ENCODE results near the gene SMYD3.
"Not testable (repeated sequence)": the region's sequence is repeated elsewhere in the genome, so short reads cannot be mapped to it uniquely, and the experiment has no call there.

Gene SMYD3

DNA sequence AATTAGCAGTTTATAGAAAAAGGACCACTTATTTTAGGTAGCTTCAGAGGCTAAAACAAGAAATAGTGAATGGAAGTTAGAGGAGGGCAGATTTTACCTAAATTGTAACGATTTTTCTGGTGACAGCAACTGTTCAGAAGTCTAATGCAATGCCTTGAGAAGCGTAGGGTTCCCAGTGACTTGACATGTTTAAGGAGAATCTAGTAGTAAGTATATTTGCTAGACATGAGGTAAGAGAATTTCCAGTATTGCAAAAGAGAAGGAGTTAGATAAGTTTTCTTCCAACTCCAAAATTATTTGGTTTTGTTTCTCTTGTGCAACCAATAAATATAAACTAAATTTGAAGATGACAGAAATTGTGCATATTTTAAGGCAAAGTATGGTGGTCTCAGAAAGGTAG, 140.0 kb downstream of the SMYD3 start:
- TF ChIP-seq, protein P1, sequence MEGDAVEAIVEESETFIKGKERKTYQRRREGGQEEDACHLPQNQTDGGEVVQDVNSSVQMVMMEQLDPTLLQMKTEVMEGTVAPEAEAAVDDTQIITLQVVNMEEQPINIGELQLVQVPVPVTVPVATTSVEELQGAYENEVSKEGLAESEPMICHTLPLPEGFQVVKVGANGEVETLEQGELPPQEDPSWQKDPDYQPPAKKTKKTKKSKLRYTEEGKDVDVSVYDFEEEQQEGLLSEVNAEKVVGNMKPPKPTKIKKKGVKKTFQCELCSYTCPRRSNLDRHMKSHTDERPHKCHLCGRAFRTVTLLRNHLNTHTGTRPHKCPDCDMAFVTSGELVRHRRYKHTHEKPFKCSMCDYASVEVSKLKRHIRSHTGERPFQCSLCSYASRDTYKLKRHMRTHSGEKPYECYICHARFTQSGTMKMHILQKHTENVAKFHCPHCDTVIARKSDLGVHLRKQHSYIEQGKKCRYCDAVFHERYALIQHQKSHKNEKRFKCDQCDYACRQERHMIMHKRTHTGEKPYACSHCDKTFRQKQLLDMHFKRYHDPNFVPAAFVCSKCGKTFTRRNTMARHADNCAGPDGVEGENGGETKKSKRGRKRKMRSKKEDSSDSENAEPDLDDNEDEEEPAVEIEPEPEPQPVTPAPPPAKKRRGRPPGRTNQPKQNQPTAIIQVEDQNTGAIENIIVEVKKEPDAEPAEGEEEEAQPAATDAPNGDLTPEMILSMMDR (IDR thresholded peaks at IDR 0.05; ENCODE audit: low read depth, low read length, poor library complexity, severe bottlenecking): no peak
- no peak for TF ChIP-seq EZH2phosphoT487 (IDR thresholded peaks at IDR 0.05; ENCODE audit: borderline replicate concordance, low read length)
- H3K79me2 ChIP-seq (ENCODE audit: control insufficient read depth, low read length): no peaks in the 10 kb centered on the region
- no peaks in the 10 kb centered on the region for H3K9me2 ChIP-seq (replicated peaks; ENCODE audit: control insufficient read depth, low read length)
- no peaks in the 10 kb centered on the region for H3K36me3 ChIP-seq (ENCODE audit: control insufficient read depth, low read length)
- H3K4me2 ChIP-seq (ENCODE audit: low read length): no peak overlapping the region
- H4K20me1 ChIP-seq (ENCODE audit: control insufficient read depth, insufficient read depth, low read depth, low read length): no peaks in the 10 kb centered on the region
- no peaks in the 10 kb centered on the region for H3F3A ChIP-seq (ENCODE audit: control insufficient read depth, insufficient read depth)
- H3K27ac ChIP-seq (ENCODE audit: low read depth, low read length): no peak overlapping the region
- H3K4me3 ChIP-seq (ENCODE audit: low read length): no peak overlapping the region
- H3K4me1 ChIP-seq (ENCODE audit: control insufficient read depth, low read length): peaks cover 23% of the 10 kb centered on the region
- no peaks in the 10 kb centered on the region for H3K27me3 ChIP-seq (ENCODE audit: control insufficient read depth, low read length)
- no peaks in the 10 kb centered on the region for H3K9me3 ChIP-seq (ENCODE audit: control insufficient read depth, insufficient read depth, low read length)

DNA sequence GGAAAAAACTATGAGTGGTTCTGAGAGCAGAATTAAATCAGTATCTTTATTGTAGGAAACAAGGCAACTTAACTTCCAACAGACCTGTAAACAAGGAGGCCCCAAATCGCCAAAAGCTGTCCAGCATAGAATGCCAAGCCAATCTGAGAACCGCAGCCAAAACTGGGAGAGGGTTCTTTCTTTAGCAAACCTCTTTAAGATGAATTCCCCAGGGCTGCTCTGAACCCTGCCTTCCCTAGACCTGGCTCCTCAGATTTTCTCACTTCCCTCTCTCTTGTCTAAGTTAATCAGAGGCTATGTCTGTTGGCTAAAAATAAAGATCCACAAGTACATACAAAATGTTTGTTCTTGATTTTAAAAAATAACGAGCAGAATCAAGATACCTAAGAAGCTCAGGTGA, 141.4 kb downstream of the SMYD3 start:
- peak overlapping the region; percentile 5; the same call in 1 of the 2 replicates for H3K27ac ChIP-seq (ENCODE audit: low read depth, low read length)
- peaks cover 23% of the 10 kb centered on the region for H3K4me1 ChIP-seq (ENCODE audit: control insufficient read depth, low read length)
- H3K36me3 ChIP-seq (ENCODE audit: control insufficient read depth, low read length): no peaks in the 10 kb centered on the region
- no peaks in the 10 kb centered on the region for H3K79me2 ChIP-seq (ENCODE audit: control insufficient read depth, low read length)
- peak overlapping the region; percentile 29 for H3K4me3 ChIP-seq (ENCODE audit: low read length)
- peak overlapping the region; percentile 49 for H3K4me2 ChIP-seq (ENCODE audit: low read length)
- TF ChIP-seq EZH2phosphoT487 (IDR thresholded peaks at IDR 0.05; ENCODE audit: borderline replicate concordance, low read length): no peak
- TF ChIP-seq, protein P1 (IDR thresholded peaks at IDR 0.05; ENCODE audit: low read depth, low read length, poor library complexity, severe bottlenecking): no peak
- H3K9me3 ChIP-seq (ENCODE audit: control insufficient read depth, insufficient read depth, low read length): no peaks in the 10 kb centered on the region
- H3K9me2 ChIP-seq (replicated peaks; ENCODE audit: control insufficient read depth, low read length): no peaks in the 10 kb centered on the region
- no peaks in the 10 kb centered on the region for H3F3A ChIP-seq (ENCODE audit: control insufficient read depth, insufficient read depth)
- H3K27me3 ChIP-seq (ENCODE audit: control insufficient read depth, low read length): no peaks in the 10 kb centered on the region
- no peaks in the 10 kb centered on the region for H4K20me1 ChIP-seq (ENCODE audit: control insufficient read depth, insufficient read depth, low read depth, low read length)

GRCh38 chr1:246364415-246364941, 142.6 kb downstream of the SMYD3 start:
- H3F3A ChIP-seq (ENCODE audit: control insufficient read depth, insufficient read depth): no peaks in the 10 kb centered on the region
- no peak for TF ChIP-seq EZH2phosphoT487 (IDR thresholded peaks at IDR 0.05; ENCODE audit: borderline replicate concordance, low read length)
- TF ChIP-seq, protein P1 (IDR thresholded peaks at IDR 0.05; ENCODE audit: low read depth, low read length, poor library complexity, severe bottlenecking): no peak
- H3K9me2 ChIP-seq (replicated peaks; ENCODE audit: control insufficient read depth, low read length): no peaks in the 10 kb centered on the region
- H3K36me3 ChIP-seq (ENCODE audit: control insufficient read depth, low read length): no peaks in the 10 kb centered on the region
- no peak overlapping the region for H3K27ac ChIP-seq (ENCODE audit: low read depth, low read length)
- no peak overlapping the region for H3K4me3 ChIP-seq (ENCODE audit: low read length)
- no peaks in the 10 kb centered on the region for H3K27me3 ChIP-seq (ENCODE audit: control insufficient read depth, low read length)
- H4K20me1 ChIP-seq (ENCODE audit: control insufficient read depth, insufficient read depth, low read depth, low read length): no peaks in the 10 kb centered on the region
- H3K9me3 ChIP-seq (ENCODE audit: control insufficient read depth, insufficient read depth, low read length): no peaks in the 10 kb centered on the region
- H3K4me2 ChIP-seq (ENCODE audit: low read length): no peak overlapping the region
- peaks cover 4% of the 10 kb centered on the region; the same call in 1 of the 2 replicates for H3K79me2 ChIP-seq (ENCODE audit: control insufficient read depth, low read length)
- peaks cover 23% of the 10 kb centered on the region for H3K4me1 ChIP-seq (ENCODE audit: control insufficient read depth, low read length)

DNA sequence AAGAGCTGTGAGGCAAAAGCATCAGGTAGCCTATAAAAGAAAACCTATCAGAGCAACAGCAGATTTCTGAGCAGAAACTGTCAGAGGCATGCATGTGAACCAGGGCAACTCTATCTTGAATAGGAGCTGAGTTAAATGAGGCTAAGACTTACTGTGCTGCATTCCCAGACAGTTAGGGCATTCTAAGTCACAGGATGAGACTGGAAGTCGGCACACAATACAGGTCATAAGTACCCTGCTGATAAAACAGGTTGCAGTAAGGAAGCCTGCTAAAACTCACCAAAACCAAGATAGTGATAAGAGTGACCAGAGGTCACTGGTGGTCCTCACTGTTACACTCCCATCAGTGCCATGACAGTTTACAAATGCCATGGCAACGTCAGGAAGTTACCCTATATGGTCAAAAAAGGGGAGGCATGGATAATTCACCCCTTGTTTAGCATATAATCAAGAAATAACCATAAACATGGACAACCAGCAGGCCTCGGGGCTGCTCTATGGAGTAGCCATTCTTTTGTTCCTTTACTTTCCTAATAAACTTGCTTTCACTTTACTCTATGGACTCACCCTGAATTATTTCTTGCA, 150.0 kb downstream of the SMYD3 start:
- H3K9me3 ChIP-seq (ENCODE audit: control insufficient read depth, insufficient read depth, low read length); H3K9me2 ChIP-seq (replicated peaks; ENCODE audit: control insufficient read depth, low read length); H3K27ac ChIP-seq (ENCODE audit: low read depth, low read length); H3K4me3 ChIP-seq (ENCODE audit: low read length); H3K36me3 ChIP-seq (ENCODE audit: control insufficient read depth, low read length); H4K20me1 ChIP-seq (ENCODE audit: control insufficient read depth, insufficient read depth, low read depth, low read length); H3K4me1 ChIP-seq (ENCODE audit: control insufficient read depth, low read length); H3K27me3 ChIP-seq (ENCODE audit: control insufficient read depth, low read length); H3K4me2 ChIP-seq (ENCODE audit: low read length); H3F3A ChIP-seq (ENCODE audit: control insufficient read depth, insufficient read depth): not testable (repeated sequence)
- peaks cover 12% of the 10 kb centered on the region for H3K79me2 ChIP-seq (ENCODE audit: control insufficient read depth, low read length)

All from DOHH2 (cell line).